Measurements from ENCODE around the gene KCNQ4. TPM values are rescaled to one million over a fixed set of nuclear protein-coding genes. Genes with fewer than 3 reads are reported as not detected.

KCNQ4 gene
- total RNA-seq, 1 experiment from 2014 or later, result 0.17 TPM

- no peak for DNase-seq (ENCODE audit: low read depth)
These were observed 104.1 kb downstream of the KCNQ4 start for GRCh38 chr1:40887652-40888051.

Other genes starting within 250 kb of the KCNQ4 start
- gene RIMS3, start 118.1 kb upstream of the KCNQ4 start, total RNA-seq (2014; rRNA removed; shearing (Covaris generic)), result 0.74 and 0.97 TPM in 2 replicates
- gene NFYC, start 92.1 kb upstream of the KCNQ4 start, total RNA-seq (2014; rRNA removed; shearing (Covaris generic)), result 20.4 and 24.2 TPM in 2 replicates
- 5.8 and 18.7 TPM in 2 replicates for gene CITED4, start 78.6 kb downstream of the KCNQ4 start, total RNA-seq (2014; rRNA removed; shearing (Covaris generic))
- 60.7 and 71.6 TPM in 2 replicates for gene CTPS1, start 195.9 kb downstream of the KCNQ4 start, total RNA-seq (2014; rRNA removed; shearing (Covaris generic))
- not detected in 2 replicates for gene SLFNL1, start 237.9 kb downstream of the KCNQ4 start, total RNA-seq (2014; rRNA removed; shearing (Covaris generic))